Uterus (tissue), 4 donors: ENCODE data around the gene DDAH2. TPM values are rescaled to one million over a fixed set of nuclear protein-coding genes. Genes with fewer than 3 reads are reported as not detected.

ENCODE experiments used
- DNase-seq, 2 donors: peaks; one replicate each; pipeline ENCODE4 v3.0.0-alpha.2; 2019 to 2020
- H3K27ac ChIP-seq, 2 donors: fragments of 200-600 bp; sonication (generic); 1 replicate in 1 of 2; 2 replicates in 1 of 2; pipeline ENCODE4 v1.5.1; 2016 to 2018
- H3K27me3 ChIP-seq, 2 donors: fragments of 200-600 bp; sonication (generic); one replicate each; pipeline ENCODE4 v1.5.1; 2018 to 2019; ENCODE audit warnings: control low read depth in 1 of 2
- H3K36me3 ChIP-seq, 2 donors: fragments of 200-600 bp; sonication (generic); one replicate each; pipeline ENCODE4 v1.5.1; 2019; ENCODE audit warnings: control low read depth in 1 of 2
- H3K4me1 ChIP-seq, 2 donors: fragments of 200-600 bp; sonication (generic); one replicate each; pipeline ENCODE4 v1.5.1; 2018 to 2019; ENCODE audit warnings: control low read depth in 1 of 2
- H3K4me3 ChIP-seq, 2 donors: fragments of 200-600 bp; sonication (generic); 1 replicate in 1 of 2; 2 replicates in 1 of 2; pipeline ENCODE4 v1.5.1; 2018 to 2019; ENCODE audit warnings: mild to moderate bottlenecking in 1 of 2
- H3K9me3 ChIP-seq, 2 donors: fragments of 200-600 bp; sonication (generic); one replicate each; pipeline ENCODE4 v1.5.1; 2019; ENCODE audit warnings: control low read depth in 1 of 2
- POLR2A ChIP-seq, 2 donors: fragments of 450-650 bp; IDR thresholded peaks; one replicate each; pipeline ENCODE4 v1.6.1; 2016; ENCODE audit warnings: antibody characterized with exemption in 2 of 2, mild to moderate bottlenecking in 1 of 2, moderate library complexity in 1 of 2
- intact Hi-C: fragments of 100-400 bp; cut with DNase I; formaldehyde crosslinking; loops from one replicate; pipeline ENCODE4 v1.15.1; 2023; ENCODE audit warnings: low total_unique reads
- total RNA-seq, 4 donors: library from RNA; depleted of rRNA in 3 of 4; stranded (reverse); fragments of >200 nt in 3 of 4; gene quantifications; one replicate each; pipeline versions ENCODE4 v1.1.0 to v1.2.4, GENCODE V29; 2014 to 2023
- TF ChIP-seq, protein P1 (sequence below), 4 experiments: fragments of 200-600 bp in 2 of 4; fragments of 450-650 bp in 2 of 4; sonication (generic) in 2 of 4; IDR thresholded peaks; one replicate each; pipeline ENCODE4 v1.5.1; 2016 to 2019; ENCODE audit warnings: antibody characterized with exemption in 4 of 4, mild to moderate bottlenecking in 2 of 4, moderate library complexity in 1 of 4
- donor health status: DM: yes; HTN: yes; CAD: no.

The DDAH2 gene
- total RNA-seq, 4 donors from 2014 or later = 97.6 to 240 (median 158) TPM

DNA sequence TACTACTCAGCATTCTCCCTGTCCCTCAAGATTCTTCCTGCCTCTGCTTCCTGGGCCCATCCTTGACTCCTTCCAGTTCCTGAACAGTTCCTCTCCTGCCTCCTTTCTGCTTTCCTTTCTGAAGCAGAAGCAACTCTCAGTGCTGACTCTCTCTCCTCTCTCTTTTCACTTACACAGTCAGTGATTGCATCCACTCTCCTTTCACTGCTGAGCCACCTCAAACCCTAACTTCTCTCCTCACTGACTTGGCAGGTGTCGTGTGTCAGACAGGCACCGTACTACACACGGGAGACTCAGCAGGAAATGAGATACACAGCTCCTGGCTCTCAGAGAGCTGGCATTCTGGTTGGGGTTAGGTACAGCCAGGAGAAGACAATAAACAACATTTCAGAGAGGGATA lies 31.5 kb downstream of the DDAH2 start:
- no peaks in the 10 kb centered on the region for H3K36me3 ChIP-seq
- no peak overlapping the region for H3K4me3 ChIP-seq
- no peaks in the 10 kb centered on the region for H3K9me3 ChIP-seq
- peaks cover 7 to 9% of the 10 kb centered on the region in 2 donors for H3K4me1 ChIP-seq
- DNase-seq = no peak
- H3K27ac ChIP-seq = no peak overlapping the region
- intact Hi-C loops = no loop called here
- TF ChIP-seq, protein P1, sequence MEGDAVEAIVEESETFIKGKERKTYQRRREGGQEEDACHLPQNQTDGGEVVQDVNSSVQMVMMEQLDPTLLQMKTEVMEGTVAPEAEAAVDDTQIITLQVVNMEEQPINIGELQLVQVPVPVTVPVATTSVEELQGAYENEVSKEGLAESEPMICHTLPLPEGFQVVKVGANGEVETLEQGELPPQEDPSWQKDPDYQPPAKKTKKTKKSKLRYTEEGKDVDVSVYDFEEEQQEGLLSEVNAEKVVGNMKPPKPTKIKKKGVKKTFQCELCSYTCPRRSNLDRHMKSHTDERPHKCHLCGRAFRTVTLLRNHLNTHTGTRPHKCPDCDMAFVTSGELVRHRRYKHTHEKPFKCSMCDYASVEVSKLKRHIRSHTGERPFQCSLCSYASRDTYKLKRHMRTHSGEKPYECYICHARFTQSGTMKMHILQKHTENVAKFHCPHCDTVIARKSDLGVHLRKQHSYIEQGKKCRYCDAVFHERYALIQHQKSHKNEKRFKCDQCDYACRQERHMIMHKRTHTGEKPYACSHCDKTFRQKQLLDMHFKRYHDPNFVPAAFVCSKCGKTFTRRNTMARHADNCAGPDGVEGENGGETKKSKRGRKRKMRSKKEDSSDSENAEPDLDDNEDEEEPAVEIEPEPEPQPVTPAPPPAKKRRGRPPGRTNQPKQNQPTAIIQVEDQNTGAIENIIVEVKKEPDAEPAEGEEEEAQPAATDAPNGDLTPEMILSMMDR (IDR thresholded peaks at IDR 0.05) = no peak
- TF ChIP-seq POLR2A (IDR thresholded peaks at IDR 0.05) = no peak
- no peaks in the 10 kb centered on the region for H3K27me3 ChIP-seq

GRCh38 chr6:31693535-31693934 lies 35.6 kb downstream of the DDAH2 start:
- Histone ChIP-seq H3K27ac (no peak overlapping the region), H3K36me3 (no peaks in the 10 kb centered on the region), H3K4me1 (no peaks in the 10 kb centered on the region), H3K27me3 (no peaks in the 10 kb centered on the region), H3K4me3 (no peak overlapping the region), H3K9me3 (no peaks in the 10 kb centered on the region)
- intact Hi-C loops = no loop called here
- TF ChIP-seq, protein P1 (IDR thresholded peaks at IDR 0.05) = no peak
- no peak for TF ChIP-seq POLR2A (IDR thresholded peaks at IDR 0.05)
- no peak for DNase-seq

DNA sequence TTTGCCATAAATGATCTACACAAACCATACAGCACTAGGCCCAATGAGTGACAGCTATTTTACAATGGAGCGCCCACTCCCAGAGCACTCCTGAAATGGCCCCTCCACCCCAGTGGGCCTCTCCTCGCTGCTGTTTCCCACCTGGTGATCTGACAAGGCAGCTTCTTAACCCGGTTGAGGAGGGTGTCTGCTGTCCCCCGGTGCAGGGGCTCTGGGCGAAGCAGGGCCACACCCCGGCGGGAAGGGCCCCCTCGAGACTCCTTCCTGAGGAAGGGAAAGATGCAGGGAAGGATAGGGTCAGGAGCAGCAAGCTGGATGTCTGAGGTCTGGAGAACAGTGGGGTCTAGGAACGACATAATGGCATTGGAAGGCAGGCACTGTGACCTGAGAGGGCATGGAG lies 36.2 kb downstream of the DDAH2 start:
- H3K4me3 ChIP-seq = no peak overlapping the region
- TF ChIP-seq, protein P1 (IDR thresholded peaks at IDR 0.05) = no peak
- TF ChIP-seq POLR2A (IDR thresholded peaks at IDR 0.05) = no peak
- no peaks in the 10 kb centered on the region for H3K9me3 ChIP-seq
- DNase-seq = no peak
- no peaks in the 10 kb centered on the region for H3K36me3 ChIP-seq
- no peaks in the 10 kb centered on the region for H3K4me1 ChIP-seq
- intact Hi-C loops = no loop called here
- H3K27ac ChIP-seq = no peak overlapping the region
- no peaks in the 10 kb centered on the region for H3K27me3 ChIP-seq

DNA sequence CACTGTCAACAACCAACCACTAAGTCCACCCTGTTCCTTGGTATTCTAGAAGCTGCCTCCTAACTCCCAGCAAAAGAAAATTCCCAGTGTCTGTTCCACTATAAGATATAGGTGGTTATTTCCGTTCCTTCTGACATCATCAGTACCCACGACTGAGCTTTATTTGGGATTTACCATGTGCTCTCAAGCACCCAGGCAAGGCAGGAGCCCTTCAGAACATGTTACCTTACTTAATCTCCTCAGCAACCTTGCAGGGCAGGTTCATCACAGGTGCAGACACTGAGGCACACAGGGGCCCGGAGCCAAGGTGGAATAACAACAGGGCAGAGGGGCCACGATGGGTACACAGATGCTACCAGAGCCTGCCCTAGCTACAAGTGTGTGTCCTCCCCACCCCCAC lies 36.7 kb downstream of the DDAH2 start:
- TF ChIP-seq, protein P1 (IDR thresholded peaks at IDR 0.05) = no peak
- TF ChIP-seq POLR2A (IDR thresholded peaks at IDR 0.05) = no peak
- H3K27ac ChIP-seq = no peak overlapping the region
- no peaks in the 10 kb centered on the region for H3K36me3 ChIP-seq
- intact Hi-C loops = no loop called here
- no peaks in the 10 kb centered on the region for H3K27me3 ChIP-seq
- no peak overlapping the region for H3K4me3 ChIP-seq
- DNase-seq = no peak
- H3K4me1 ChIP-seq = no peaks in the 10 kb centered on the region
- no peaks in the 10 kb centered on the region for H3K9me3 ChIP-seq

DNA sequence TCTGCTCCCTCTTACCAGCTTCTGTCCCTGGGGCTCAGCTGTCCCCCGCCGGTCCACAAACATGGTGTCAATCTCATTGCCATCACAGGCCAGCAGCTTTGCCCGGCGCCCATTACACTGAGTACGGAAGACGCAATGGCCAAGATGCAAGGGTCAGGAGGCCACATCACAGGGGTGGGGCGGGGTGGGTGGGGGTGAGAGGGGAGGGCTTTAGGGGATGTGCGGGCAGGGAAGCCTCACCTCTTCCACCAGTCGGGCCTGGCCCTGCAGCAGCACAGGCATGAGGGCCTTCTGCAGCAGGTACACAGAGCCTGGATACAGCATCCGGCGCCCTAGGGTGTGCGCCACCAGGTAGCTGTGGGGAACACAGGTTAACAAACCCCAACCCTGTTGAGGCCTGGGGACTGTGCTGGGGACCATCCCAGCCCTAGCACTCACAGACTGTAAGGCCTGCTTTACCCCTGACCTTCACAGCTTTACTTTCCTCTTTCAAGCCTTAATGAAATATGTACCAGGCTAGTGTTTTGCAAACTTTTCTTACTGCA lies 37.5 kb downstream of the DDAH2 start:
- intact Hi-C loops = no loop called here
- no peaks in the 10 kb centered on the region for H3K9me3 ChIP-seq
- H3K4me1 ChIP-seq = no peaks in the 10 kb centered on the region
- DNase-seq = no peak
- H3K36me3 ChIP-seq = no peaks in the 10 kb centered on the region
- TF ChIP-seq POLR2A (IDR thresholded peaks at IDR 0.05) = no peak
- TF ChIP-seq, protein P1 (IDR thresholded peaks at IDR 0.05) = no peak
- H3K27me3 ChIP-seq = no peaks in the 10 kb centered on the region
- H3K4me3 ChIP-seq = no peak overlapping the region
- no peak overlapping the region for H3K27ac ChIP-seq
